HG02884 (cell line): ENCODE measurements around the gene SPAM1.
"Not testable (repeated sequence)": the region's sequence is repeated elsewhere in the genome, so short reads cannot be mapped to it uniquely, and the experiment has no call there.

Experiments
- ATAC-seq: cut with Tn5 transposase; IDR thresholded peaks from one replicate; pipeline ENCODE4 v1.9.1; 2021; ENCODE audit warnings: mild to moderate bottlenecking, moderate library complexity; ENCODE audit not compliant: unreplicated experiment

Gene SPAM1

GRCh38 chr7:123945938-123946337 is 20.9 kb downstream of the SPAM1 start:
- no peak for ATAC-seq

- ATAC-seq, result no peak
Measured at GRCh38 chr7:123948136-123948535, 23.1 kb downstream of the SPAM1 start.

- no peak for ATAC-seq
Measured at GRCh38 chr7:123958186-123958703, 33.2 kb downstream of the SPAM1 start.

GRCh38 chr7:123961771-123962170 is 36.7 kb downstream of the SPAM1 start:
- ATAC-seq, result no peak

DNA sequence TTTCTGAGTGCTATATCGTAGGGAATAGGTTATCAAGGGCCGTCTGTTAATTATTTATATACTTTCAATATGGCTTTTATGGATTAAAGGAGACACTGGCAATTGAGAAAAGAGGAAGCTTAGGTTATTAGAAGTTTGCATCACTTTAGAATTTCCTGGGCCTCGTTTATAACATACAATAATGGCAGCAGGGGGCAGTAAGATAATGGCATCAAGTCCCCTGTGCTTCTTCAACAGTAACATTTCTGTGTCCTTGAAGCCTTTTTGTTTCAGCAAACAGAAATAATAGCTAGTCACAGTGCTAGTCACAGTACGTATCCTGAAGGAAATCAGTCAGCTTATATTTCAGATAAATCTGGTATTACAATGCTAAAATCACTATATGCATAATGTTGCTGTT is 41.9 kb downstream of the SPAM1 start:
- ATAC-seq, result no peak

GRCh38 chr7:123972045-123972444 is 47.0 kb downstream of the SPAM1 start:
- no peak for ATAC-seq

- ATAC-seq, result no peak
Measured at GRCh38 chr7:123972831-123973230, 47.8 kb downstream of the SPAM1 start.

DNA sequence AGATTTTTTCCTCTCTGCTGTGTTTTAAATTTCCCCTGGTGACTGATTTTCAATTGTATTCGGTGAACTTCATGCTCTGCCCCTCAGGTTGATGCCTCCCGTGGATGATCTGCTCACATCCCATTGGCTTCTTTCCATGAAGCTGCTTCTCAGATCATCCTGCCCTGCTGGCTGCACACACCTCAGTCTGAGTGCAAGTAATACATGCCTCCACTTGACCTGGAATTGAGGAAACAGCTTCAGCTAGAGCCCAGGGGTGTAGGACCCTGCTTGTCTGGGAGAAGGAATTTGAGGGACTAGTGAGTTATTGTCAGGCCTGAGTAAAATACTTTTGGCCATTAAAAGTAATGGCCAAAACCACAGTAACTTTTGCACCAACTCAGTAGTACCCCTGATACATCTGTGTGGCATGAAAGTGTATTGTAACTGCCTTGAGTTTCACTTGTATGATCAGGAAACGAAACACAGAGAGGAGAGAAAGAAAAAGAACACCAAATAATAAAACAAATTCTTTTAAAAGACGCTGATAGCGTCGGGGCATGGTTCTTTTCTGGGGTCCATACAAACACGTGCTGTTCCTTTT is 49.4 kb downstream of the SPAM1 start:
- no peak for ATAC-seq

GRCh38 chr7:123975084-123975483 is 50.0 kb downstream of the SPAM1 start:
- no peak for ATAC-seq

DNA sequence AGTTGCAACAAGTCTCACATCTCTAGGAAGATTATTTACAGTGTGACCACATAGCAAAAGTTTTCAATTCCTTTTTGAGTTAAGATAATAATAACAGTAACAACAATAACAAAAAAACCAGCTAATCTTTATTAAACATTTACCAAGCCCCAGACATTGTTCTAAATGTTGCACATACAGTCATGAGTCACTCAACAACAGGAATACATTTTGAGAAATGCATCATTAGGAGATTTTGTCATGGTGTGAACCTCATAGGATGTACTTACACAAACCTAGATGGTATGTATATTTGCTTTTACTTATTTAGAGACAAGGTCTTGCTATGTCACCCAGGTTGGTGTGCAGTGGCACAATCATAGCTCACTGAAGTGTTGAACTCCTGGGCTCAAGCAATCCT is 52.0 kb downstream of the SPAM1 start:
- ATAC-seq, result no peak

DNA sequence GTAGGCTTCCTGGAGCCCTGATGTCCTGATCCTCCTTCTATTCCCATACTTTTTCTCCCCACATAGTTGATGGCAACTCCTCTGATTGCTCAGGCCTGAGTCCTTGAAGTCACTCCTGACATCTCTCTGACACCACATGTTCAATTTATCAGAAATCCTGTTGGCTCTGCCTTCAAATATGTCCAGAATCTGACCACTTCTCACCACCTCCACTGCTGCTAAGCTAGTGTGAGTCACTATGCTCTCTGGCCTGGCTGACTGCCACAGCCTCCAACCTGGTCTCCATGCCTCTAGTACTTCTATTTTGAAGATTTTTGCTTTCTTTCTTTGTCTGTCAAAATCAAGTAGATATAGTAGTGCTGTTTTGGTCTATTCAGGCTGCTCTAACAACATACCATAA is 54.8 kb downstream of the SPAM1 start:
- no peak for ATAC-seq

DNA sequence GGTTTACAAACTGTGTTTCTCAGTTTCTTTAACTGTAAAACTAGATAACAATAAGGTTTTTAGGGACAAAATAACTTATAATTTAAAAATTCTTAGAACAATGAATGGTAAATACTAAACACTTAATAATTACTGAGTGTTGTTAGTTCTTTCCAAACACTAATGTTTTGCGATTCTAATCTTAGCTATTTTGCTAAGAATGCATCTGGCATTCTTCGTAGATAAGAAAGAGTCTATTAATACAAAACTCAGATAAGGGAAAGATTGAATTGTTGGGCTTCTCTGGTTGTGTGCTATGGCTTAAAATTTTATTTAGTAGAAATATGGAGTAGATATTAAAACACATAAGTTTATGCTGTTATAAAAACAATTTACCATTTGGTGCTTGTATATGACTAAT is 62.4 kb downstream of the SPAM1 start:
- ATAC-seq, result no peak

GRCh38 chr7:123992913-123993518 is 68.0 kb downstream of the SPAM1 start:
- no peak for ATAC-seq

- no peak for ATAC-seq
Measured at GRCh38 chr7:123993996-123994395, 69.0 kb downstream of the SPAM1 start.

DNA sequence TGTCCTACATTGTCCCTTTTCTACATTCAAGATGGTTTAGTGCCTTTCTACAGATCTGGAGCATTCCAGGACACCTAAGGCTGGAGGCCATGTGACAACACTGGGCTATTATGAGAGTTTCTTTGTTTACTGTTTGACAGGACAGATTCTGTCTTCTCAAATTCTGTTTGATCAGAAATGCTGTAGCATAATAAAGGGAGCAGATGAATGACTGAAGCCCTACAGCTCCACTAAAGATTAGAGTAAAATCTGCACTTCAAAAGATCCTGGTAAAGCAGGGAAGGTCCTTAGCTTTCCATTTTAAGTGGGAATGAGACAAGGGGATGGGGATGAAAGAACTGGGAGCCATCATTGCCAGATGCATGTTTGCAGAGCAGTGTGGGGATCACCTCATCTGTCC is 69.4 kb downstream of the SPAM1 start:
- ATAC-seq, result no peak

- ATAC-seq, result no peak
Measured at GRCh38 chr7:123995617-123996326, 70.7 kb downstream of the SPAM1 start.

GRCh38 chr7:123996327-123996625 is 71.2 kb downstream of the SPAM1 start:
- no peak for ATAC-seq

DNA sequence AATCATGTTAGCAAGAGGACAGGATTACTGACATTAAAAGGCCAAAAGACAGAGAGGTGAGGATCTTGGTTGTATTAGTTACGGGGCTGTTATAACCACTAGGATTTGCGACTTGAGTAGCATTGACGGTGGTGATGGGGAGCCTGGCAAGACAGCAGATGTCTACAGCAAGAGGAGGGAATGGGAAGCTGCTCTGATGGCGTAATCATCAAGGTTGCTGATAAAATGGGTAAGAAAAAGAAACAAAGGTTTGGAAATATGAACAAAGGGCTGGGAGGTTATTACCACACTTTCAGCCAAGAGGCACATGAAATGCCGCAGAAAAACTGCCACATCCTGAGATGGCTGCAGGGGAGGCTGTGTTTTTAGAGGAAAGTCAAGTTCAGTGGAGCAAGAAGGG is 73.9 kb downstream of the SPAM1 start:
- ATAC-seq, result no peak

DNA sequence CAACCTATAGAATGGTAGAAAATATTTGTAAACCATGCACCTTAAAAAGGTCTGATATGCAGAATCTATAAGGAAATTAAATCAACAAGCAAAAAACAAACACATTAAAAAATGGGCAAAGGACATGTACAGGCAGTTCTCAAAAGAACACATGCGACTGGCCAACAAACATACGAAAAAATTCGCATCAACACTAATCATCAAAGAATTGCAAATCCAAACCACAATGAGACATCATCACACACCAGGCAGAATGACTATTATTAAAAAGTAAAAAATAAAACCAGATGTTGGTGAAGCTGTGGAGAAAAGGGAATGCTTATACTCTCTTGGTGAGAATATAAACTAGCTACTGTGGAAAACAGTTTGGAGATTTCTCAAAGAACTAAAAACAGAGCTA is 74.7 kb downstream of the SPAM1 start:
- no peak for ATAC-seq

DNA sequence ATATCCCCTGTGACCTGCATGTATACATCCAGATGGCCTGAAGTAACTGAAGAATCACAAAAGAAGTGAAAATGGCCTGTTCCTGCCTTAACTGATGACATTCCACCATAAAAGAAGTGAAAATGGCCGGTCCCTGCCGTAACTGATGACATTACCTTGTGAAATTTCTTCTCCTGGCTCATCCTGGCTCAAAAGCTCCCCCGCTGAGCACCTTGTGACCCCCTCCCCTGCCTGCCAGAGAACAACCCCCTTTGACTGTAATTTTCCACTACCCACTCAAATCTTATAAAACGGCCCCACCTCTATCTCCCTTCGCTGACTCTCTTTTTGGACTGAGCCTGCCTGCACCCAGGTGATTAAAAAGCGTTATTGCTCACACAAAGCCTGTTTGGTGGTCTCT is 83.3 kb downstream of the SPAM1 start:
- ATAC-seq, result not testable (repeated sequence)

GRCh38 chr7:124009321-124009720 is 84.3 kb downstream of the SPAM1 start:
- no peak for ATAC-seq
